ENCODE data around the gene RPS6KA3. TPM values are rescaled to one million over a fixed set of nuclear protein-coding genes. Genes with fewer than 3 reads are reported as not detected.

Gene RPS6KA3
- total RNA-seq, 4 donors from 2014 or later: 48.9 to 59.0 (median 50.6) TPM

DNA sequence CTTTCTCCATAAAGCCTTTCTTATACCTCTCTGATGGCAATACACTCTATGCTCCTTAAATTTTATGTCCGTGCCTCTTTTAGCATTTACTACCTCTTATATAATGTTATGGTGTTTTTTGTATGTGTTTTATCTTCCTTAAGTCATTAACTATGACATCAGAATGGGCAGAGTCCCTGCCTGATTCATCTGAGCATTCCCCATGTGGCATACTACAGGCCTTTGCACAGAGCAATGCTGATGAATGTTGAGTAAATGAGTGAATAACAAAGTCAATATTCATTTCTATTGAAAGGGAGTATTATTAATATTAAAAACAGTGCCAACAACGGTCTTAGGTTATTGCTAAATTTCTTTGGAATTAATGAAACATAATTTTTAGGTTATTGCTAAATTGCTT lies 18.8 kb upstream of the RPS6KA3 start:
- Histone ChIP-seq H3K4me3 (no peak overlapping the region), H3K4me1 (no peaks in the 10 kb centered on the region), H3K27ac (no peak overlapping the region), H3K36me3 (no peaks in the 10 kb centered on the region), H3K27me3 (peaks cover 0 to 3% of the 10 kb centered on the region in 2 donors), H3K9me3 (no peaks in the 10 kb centered on the region)
- DNase-seq: no peak
- intact Hi-C loops (cut with DNase I; ENCODE audit: low total_unique reads): no loop called here
- TF ChIP-seq, protein P1, sequence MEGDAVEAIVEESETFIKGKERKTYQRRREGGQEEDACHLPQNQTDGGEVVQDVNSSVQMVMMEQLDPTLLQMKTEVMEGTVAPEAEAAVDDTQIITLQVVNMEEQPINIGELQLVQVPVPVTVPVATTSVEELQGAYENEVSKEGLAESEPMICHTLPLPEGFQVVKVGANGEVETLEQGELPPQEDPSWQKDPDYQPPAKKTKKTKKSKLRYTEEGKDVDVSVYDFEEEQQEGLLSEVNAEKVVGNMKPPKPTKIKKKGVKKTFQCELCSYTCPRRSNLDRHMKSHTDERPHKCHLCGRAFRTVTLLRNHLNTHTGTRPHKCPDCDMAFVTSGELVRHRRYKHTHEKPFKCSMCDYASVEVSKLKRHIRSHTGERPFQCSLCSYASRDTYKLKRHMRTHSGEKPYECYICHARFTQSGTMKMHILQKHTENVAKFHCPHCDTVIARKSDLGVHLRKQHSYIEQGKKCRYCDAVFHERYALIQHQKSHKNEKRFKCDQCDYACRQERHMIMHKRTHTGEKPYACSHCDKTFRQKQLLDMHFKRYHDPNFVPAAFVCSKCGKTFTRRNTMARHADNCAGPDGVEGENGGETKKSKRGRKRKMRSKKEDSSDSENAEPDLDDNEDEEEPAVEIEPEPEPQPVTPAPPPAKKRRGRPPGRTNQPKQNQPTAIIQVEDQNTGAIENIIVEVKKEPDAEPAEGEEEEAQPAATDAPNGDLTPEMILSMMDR (IDR thresholded peaks at IDR 0.05): no peak
- TF ChIP-seq POLR2A (IDR thresholded peaks at IDR 0.05): no peak

DNA sequence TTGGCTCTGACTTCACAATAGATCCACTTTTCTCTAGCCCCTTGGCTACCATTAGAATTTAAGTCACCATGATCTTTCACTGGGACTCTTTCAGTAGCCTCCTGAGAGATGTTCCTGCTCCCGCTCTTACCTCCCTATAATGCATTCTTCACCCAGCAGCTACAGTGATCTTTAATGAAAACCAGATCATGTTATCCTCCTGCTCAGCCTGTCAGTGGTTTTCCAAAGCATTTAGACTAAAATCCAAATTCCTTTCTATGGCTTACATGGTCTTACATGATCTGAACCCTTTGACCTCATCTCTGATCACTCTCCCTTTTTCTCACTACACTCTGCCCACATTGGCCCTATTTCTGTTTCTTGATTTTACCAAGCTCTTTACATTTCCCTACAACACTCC lies 18.3 kb upstream of the RPS6KA3 start:
- H3K9me3 ChIP-seq: no peaks in the 10 kb centered on the region
- H3K4me1 ChIP-seq: no peaks in the 10 kb centered on the region

DNA sequence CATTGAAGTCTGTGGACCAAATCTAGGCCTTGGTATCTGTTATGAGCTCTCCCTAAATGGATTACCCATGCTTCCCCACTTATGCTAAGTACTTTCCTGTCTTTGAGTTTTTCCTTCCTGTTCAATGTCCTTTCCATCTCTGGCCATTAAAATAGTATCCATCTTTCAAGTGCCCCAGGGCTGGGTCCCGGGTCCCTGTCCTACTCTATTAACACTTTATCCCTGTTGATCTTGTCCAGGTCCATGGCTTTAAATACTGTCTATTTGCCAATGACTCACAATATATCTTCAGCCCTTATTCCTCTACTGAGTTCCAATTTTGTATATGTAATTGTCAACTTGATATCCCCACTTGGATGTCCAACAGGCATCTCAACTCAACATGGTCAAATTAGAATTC lies 17.7 kb upstream of the RPS6KA3 start:
- TF ChIP-seq, protein P1 (IDR thresholded peaks at IDR 0.05): no peak
- TF ChIP-seq POLR2A (IDR thresholded peaks at IDR 0.05): no peak
- Histone ChIP-seq H3K36me3 (no peaks in the 10 kb centered on the region), H3K9me3 (no peaks in the 10 kb centered on the region), H3K4me3 (no peak overlapping the region), H3K27me3 (peaks cover 0 to 3% of the 10 kb centered on the region in 2 donors), H3K27ac (no peak overlapping the region), H3K4me1 (no peaks in the 10 kb centered on the region)
- intact Hi-C loops (cut with DNase I; ENCODE audit: low total_unique reads): no loop called here
- no peak for DNase-seq

More for the DNA sequence above, 18.3 kb upstream of the RPS6KA3 start:
- no peak for DNase-seq
- intact Hi-C loops (cut with DNase I; ENCODE audit: low total_unique reads): no loop called here
- Histone ChIP-seq H3K27ac (no peak overlapping the region), H3K4me3 (no peak overlapping the region), H3K27me3 (peaks cover 0 to 3% of the 10 kb centered on the region in 2 donors), H3K36me3 (no peaks in the 10 kb centered on the region)
- TF ChIP-seq, protein P1 (IDR thresholded peaks at IDR 0.05): no peak
- TF ChIP-seq POLR2A (IDR thresholded peaks at IDR 0.05): no peak

DNA sequence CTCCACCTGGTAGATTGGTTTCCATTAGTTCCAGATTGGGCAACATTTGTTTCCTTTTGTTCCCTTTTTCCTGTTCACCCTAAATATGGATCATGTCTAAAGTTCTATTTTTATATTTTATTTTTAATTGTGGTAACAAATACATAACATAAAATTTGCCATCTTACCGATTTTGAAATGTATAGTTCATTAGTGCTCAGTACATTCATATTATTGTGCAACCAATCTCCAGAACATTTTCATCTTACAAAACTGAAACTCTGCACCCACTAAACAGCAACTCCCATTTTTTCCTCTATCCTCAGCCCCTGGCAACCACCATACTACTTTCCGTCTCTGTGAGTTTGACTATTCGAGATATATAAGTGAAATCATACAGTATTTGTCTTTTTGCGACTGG lies 14.2 kb upstream of the RPS6KA3 start:
- no peak for DNase-seq
- no peak overlapping the region for H3K27ac ChIP-seq
- no peaks in the 10 kb centered on the region for H3K4me1 ChIP-seq
- H3K9me3 ChIP-seq: no peaks in the 10 kb centered on the region
- no peak for TF ChIP-seq POLR2A (IDR thresholded peaks at IDR 0.05)
- TF ChIP-seq, protein P1 (IDR thresholded peaks at IDR 0.05): no peak
- no peak overlapping the region for H3K4me3 ChIP-seq
- H3K27me3 ChIP-seq: no peaks in the 10 kb centered on the region
- no peaks in the 10 kb centered on the region for H3K36me3 ChIP-seq
- intact Hi-C loops (cut with DNase I; ENCODE audit: low total_unique reads): no loop called here

DNA sequence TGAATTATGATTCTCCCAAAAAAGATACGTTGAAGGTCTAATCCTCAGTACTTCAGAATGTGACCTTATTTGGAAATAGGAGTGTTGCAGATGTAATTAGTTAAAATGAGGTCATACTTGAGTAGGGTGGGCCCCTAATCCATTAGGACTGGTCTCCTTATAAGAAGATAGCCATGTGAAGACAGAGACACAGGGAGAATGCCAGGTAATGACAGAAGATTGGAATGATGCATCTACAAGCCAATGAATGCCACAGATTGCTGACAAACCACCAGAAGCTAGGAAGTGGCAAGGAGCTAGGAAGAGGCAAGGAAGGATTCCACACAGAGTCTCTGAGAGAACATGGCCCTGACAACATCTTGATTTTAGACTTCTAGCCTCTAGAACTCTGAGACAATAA lies 7.4 kb upstream of the RPS6KA3 start:
- Histone ChIP-seq H3K27ac (no peak overlapping the region), H3K9me3 (no peaks in the 10 kb centered on the region), H3K36me3 (no peaks in the 10 kb centered on the region), H3K27me3 (no peaks in the 10 kb centered on the region), H3K4me3 (no peak overlapping the region), H3K4me1 (no peaks in the 10 kb centered on the region)
- intact Hi-C loops (cut with DNase I; ENCODE audit: low total_unique reads): no loop called here
- no peak for DNase-seq
- TF ChIP-seq, protein P1 (IDR thresholded peaks at IDR 0.05): no peak
- TF ChIP-seq POLR2A (IDR thresholded peaks at IDR 0.05): no peak

All from uterus (tissue), 4 donors.